Activated naive CD8-positive, alpha-beta T cell treated with anti-CD3 and anti-CD28 coated beads, Interleukin-2, amount 50 U/mL, for 24 hours (primary cell): Measurements from ENCODE around the gene AMBRA1.

ENCODE experiments used
- ATAC-seq: fragments of 150-1000 bp; cut with Tn5 transposase; one replicate; pipeline ENCODE4 v1.10.0; 2021
- DNase-seq: peaks from one replicate; pipeline ENCODE4 v3.0.0; 2021
- H3K27ac Mint-ChIP-seq: one replicate; pipeline ENCODE4 v1.8.0; 2021; ENCODE audit warnings: mild to moderate bottlenecking, mixed read lengths
- H3K27me3 Mint-ChIP-seq: one replicate; pipeline ENCODE4 v1.8.0; 2021; ENCODE audit warnings: mixed read lengths
- H3K36me3 Mint-ChIP-seq: one replicate; pipeline ENCODE4 v1.8.0; 2021; ENCODE audit warnings: low read depth, mixed read lengths
- H3K4me1 Mint-ChIP-seq: one replicate; pipeline ENCODE4 v1.8.0; 2021; ENCODE audit warnings: mixed read lengths
- H3K4me3 Mint-ChIP-seq: one replicate; pipeline ENCODE4 v1.8.0; 2021; ENCODE audit warnings: mild to moderate bottlenecking, moderate library complexity, mixed read lengths
- H3K9me3 Mint-ChIP-seq: one replicate; pipeline ENCODE4 v1.8.0; 2021; ENCODE audit warnings: mixed read lengths

The AMBRA1 gene

GRCh38 chr11:46570790-46571398 lies 22.9 kb downstream of the AMBRA1 start:
- Mint-ChIP-seq H3K4me1 (peaks cover 16% of the 10 kb centered on the region), H3K4me3 (no peak overlapping the region), H3K27me3 (no peaks in the 10 kb centered on the region), H3K27ac (no peak overlapping the region), H3K9me3 (peaks cover 5% of the 10 kb centered on the region), H3K36me3 (peaks cover 8% of the 10 kb centered on the region)
- DNase-seq (no peak), ATAC-seq (no peak)

DNA sequence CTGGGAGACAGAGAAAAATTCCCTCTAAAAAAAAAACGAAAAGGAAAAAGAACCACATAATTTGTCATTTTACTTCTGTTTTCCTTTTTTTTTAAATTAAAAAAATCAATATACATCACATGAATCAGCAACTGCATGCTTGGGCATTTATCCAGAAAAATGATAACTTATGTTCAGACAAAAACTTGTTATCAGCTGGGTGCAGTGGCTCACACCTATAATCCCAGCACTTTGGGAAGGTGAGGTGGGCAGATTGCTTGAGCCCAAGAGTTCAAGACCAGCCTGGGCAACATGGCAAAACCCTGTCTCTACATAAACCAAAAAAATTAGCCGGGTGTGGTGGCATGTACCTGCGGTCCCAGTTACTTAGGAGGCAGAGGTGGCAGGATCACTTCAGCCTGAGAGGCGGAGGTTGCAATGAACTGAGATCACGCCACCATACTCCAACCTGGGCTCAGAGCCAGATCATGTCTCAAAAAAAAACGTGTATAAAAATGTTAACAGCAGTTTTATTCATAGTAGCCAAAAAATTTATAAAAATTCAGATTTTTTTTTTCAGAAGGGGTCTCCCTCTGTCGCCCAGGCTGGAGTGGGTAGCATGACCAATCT lies 28.5 kb downstream of the AMBRA1 start:
- Mint-ChIP-seq H3K27ac (no peak overlapping the region), H3K4me1 (peaks cover 36% of the 10 kb centered on the region), H3K4me3 (no peak overlapping the region), H3K27me3 (no peaks in the 10 kb centered on the region), H3K36me3 (peaks cover 1% of the 10 kb centered on the region), H3K9me3 (no peaks in the 10 kb centered on the region)
- DNase-seq (no peak), ATAC-seq (no peak)

DNA sequence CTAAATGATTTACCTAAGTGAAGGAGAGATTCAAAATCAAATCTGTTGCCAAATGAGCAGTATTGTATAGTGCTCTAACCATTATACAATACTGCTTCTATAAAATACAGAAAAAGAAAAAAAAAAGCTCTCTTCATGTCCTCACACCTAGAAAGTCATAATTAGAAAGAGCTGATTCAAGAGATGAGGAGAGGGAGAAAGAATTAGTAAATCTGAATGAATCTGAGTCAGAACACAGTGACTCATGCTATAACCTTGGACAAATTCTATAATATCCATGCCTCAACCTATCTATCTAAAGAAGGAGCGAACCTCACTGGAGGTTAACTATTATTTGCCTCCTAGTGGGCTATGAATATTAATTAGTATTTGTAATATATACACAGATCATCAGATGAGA lies 29.4 kb downstream of the AMBRA1 start:
- no peak overlapping the region for H3K27ac Mint-ChIP-seq
- peaks cover 44% of the 10 kb centered on the region for H3K4me1 Mint-ChIP-seq
- H3K36me3 Mint-ChIP-seq, result peaks cover 1% of the 10 kb centered on the region
- H3K27me3 Mint-ChIP-seq, result no peaks in the 10 kb centered on the region
- no peak overlapping the region for H3K4me3 Mint-ChIP-seq
- peak; percentile 88 for ATAC-seq
- no peaks in the 10 kb centered on the region for H3K9me3 Mint-ChIP-seq
- no peak for DNase-seq

DNA sequence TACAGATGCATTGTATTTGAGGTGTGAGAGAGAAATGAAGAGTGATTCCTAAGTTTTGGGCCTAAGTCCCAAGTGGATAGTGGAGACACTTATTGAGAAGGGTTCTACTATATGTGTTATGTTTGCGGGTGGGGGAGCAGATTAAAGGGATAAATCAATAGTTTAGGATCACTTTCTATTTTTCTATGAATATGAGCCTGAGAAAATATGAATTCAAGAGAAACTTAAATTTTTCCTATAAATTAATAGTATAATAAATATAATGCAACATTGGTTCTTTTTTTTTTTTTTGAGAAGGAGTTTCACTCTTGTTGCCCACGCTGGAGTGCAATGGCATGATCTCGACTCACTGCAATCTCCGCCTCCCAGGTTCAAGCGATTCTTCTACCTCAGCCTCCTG lies 31.3 kb downstream of the AMBRA1 start:
- Mint-ChIP-seq H3K9me3 (no peaks in the 10 kb centered on the region), H3K4me3 (no peak overlapping the region), H3K36me3 (peaks cover 3% of the 10 kb centered on the region), H3K27me3 (no peaks in the 10 kb centered on the region), H3K4me1 (peaks cover 57% of the 10 kb centered on the region), H3K27ac (no peak overlapping the region)
- DNase-seq (no peak), ATAC-seq (no peak)

DNA sequence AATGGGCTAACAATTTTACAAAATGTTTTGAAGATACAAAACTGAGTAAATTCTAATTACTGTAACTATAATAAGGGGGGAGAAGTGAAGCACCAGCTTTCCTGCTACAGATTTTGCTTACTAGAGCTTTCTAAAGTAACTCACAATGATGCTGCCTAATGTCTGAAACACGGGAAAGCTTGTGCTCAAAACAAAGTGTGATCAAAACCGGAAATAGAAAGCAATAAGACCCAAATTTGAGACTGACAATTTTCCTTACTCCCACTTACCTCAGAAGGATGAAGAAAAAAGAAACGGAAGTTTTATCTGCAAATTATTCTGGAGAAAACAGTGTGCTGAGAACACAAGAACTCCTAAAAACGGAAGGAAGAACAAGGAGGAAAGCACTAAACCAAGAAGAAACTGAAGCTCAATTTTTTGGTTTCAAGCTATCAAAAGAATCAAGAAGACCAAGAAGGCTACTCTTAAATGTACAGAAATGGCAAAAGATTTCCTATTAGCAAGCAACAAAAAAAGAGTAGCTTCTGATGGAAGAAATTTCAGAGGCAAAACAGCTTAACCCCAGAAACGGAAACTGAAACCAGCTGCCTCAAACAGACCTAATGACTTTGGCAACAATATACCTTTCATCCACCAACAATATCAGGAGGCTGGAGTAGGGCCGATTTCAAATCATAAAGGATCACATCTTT lies 33.4 kb downstream of the AMBRA1 start:
- Mint-ChIP-seq H3K27ac (peak overlapping the region; percentile 88), H3K9me3 (no peaks in the 10 kb centered on the region), H3K36me3 (peaks cover 3% of the 10 kb centered on the region), H3K27me3 (no peaks in the 10 kb centered on the region), H3K4me3 (peak overlapping the region; percentile 78), H3K4me1 (peaks cover 70% of the 10 kb centered on the region)
- ATAC-seq (peak; percentile 60), DNase-seq (no peak)

DNA sequence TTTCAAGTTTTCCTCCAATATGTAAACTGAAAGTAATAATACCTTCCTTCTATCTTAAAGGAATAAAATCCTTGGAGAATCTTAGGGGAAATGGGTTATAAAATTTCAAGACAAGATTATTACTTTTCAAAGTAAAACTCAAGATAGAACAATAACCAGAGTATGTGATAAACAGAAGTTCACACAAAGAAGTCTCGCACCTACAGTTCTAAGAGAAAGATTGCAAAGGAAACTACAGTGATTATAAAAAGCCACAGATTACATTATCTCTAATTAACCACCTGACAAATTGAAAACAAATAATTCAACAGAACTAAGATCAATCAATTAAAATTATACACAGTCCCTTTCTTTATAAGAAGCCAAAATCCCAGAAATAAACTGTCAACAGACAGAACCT lies 34.0 kb downstream of the AMBRA1 start:
- H3K4me1 Mint-ChIP-seq, result peaks cover 74% of the 10 kb centered on the region
- no peaks in the 10 kb centered on the region for H3K27me3 Mint-ChIP-seq
- H3K9me3 Mint-ChIP-seq, result no peaks in the 10 kb centered on the region
- peaks cover 3% of the 10 kb centered on the region for H3K36me3 Mint-ChIP-seq
- no peak for ATAC-seq
- H3K4me3 Mint-ChIP-seq, result peak overlapping the region; percentile 78
- peak overlapping the region; percentile 88 for H3K27ac Mint-ChIP-seq
- no peak for DNase-seq

GRCh38 chr11:46557684-46558151 lies 36.1 kb downstream of the AMBRA1 start:
- Mint-ChIP-seq H3K27me3 (no peaks in the 10 kb centered on the region), H3K27ac (no peak overlapping the region), H3K4me3 (no peak overlapping the region), H3K36me3 (peaks cover 4% of the 10 kb centered on the region), H3K9me3 (no peaks in the 10 kb centered on the region), H3K4me1 (peaks cover 74% of the 10 kb centered on the region)
- no peak for ATAC-seq
- no peak for DNase-seq

DNA sequence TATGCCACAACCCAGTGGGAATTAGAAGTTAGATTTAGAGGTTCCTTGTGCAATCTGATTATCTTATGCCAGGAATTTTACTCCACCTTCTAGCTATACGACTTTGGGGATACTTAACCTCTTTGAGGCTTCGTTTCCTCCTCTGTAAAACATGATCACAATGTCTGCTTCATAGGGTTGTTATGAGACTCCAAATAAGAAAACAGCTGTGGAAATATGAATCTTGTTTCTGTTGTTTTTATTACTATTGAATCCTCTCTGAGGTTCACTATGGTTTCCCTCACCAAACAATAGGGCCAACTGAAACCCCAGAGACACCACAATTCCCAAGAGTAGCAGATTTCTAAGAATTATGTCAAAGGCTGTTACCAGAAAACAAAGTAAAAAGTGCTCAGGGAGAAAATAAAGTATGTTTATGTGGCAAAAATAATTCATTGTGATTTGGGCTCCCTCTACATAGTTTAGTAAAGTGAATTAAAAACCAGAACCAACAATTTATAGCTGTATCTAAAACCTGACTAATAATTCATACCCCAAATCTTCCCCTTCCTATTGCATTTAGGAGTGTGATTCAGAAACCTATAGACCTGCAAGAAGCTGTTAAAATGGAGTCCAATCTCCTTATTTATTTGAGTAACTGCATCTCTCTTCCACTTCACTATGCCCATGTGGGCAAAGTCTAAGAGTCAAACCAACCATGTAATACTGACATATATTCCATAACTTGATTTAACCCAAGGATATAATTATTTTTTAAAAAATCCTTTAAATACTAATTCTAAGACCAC lies 38.4 kb downstream of the AMBRA1 start:
- no peaks in the 10 kb centered on the region for H3K27me3 Mint-ChIP-seq
- H3K4me1 Mint-ChIP-seq, result peaks cover 55% of the 10 kb centered on the region
- no peak for DNase-seq
- peaks cover 3% of the 10 kb centered on the region for H3K36me3 Mint-ChIP-seq
- peak overlapping the region; percentile 1 for H3K27ac Mint-ChIP-seq
- H3K9me3 Mint-ChIP-seq, result no peaks in the 10 kb centered on the region
- H3K4me3 Mint-ChIP-seq, result no peak overlapping the region
- ATAC-seq, result peak; percentile 28

- no peak overlapping the region for H3K27ac Mint-ChIP-seq
- no peak overlapping the region for H3K4me3 Mint-ChIP-seq
- peaks cover 45% of the 10 kb centered on the region for H3K4me1 Mint-ChIP-seq
- H3K27me3 Mint-ChIP-seq, result no peaks in the 10 kb centered on the region
- H3K9me3 Mint-ChIP-seq, result no peaks in the 10 kb centered on the region
- ATAC-seq, result no peak
- DNase-seq, result no peak
- H3K36me3 Mint-ChIP-seq, result peaks cover 3% of the 10 kb centered on the region
Observed at GRCh38 chr11:46554213-46555147, 39.3 kb downstream of the AMBRA1 start.

DNA sequence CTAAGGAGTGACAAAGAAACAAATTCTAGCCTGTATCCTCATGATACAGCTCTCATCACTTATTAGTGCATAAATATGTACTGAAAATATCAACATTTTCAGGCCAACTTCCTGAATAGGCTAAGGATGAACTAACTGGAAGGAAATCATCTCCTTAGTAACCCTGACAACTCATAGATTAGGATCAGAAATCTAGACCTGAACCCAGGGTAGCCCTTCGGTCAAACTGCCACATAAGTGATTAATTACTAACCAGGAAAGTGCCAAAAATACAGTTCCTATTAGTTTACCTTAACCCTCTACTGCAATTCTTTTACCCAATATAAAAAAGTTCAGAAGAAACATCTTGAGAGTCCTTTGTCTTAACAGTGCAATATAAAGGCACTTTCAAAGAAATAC lies 40.0 kb downstream of the AMBRA1 start:
- no peaks in the 10 kb centered on the region for H3K27me3 Mint-ChIP-seq
- H3K36me3 Mint-ChIP-seq, result peaks cover 3% of the 10 kb centered on the region
- ATAC-seq, result no peak
- no peak overlapping the region for H3K27ac Mint-ChIP-seq
- no peak overlapping the region for H3K4me3 Mint-ChIP-seq
- no peaks in the 10 kb centered on the region for H3K9me3 Mint-ChIP-seq
- H3K4me1 Mint-ChIP-seq, result peaks cover 41% of the 10 kb centered on the region
- no peak for DNase-seq

DNA sequence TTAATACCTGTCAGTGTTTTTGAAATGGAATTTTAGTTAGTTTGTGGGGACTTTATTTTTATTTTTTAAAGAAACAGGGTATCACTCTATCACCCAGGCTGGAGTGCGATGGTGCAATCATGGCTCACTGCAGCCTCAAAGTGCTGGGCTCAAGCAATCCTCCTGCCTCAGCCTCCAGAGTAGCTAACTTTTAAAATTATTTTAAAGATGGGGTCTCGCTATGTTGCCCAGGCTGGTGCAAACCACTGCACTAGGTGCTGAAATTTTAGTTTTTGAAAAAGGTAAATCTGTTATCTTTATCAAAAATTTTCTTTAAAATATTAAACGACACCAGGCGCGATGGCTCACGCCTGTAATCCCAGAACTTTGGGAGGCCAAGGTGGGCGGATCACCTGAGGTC lies 42.6 kb downstream of the AMBRA1 start:
- H3K27ac Mint-ChIP-seq, result no peak overlapping the region
- no peaks in the 10 kb centered on the region for H3K27me3 Mint-ChIP-seq
- no peak overlapping the region for H3K4me3 Mint-ChIP-seq
- ATAC-seq (no peak), DNase-seq (no peak)
- peaks cover 10% of the 10 kb centered on the region for H3K36me3 Mint-ChIP-seq
- H3K9me3 Mint-ChIP-seq, result no peaks in the 10 kb centered on the region
- peaks cover 27% of the 10 kb centered on the region for H3K4me1 Mint-ChIP-seq

DNA sequence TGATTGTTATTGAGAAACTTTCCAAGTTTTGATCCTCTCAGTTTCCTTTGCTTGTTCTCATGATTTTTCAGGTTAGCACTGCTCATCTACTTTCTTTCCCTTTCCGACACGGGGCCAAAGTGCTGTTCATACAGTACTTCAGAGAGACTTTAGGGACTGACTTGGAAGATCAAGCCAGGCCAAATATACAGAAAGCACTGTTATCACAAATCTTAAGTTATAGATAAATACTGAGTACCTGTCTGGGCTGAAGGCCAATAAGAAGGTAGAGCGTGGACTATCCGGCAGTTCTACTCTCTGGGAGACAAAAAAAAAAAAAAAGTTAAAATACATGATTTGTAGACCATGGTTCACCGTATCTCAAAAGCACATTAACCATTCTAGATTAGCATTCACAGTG lies 46.2 kb downstream of the AMBRA1 start:
- Mint-ChIP-seq H3K4me3 (no peak overlapping the region), H3K27me3 (no peaks in the 10 kb centered on the region), H3K36me3 (peaks cover 22% of the 10 kb centered on the region), H3K4me1 (no peaks in the 10 kb centered on the region), H3K9me3 (no peaks in the 10 kb centered on the region), H3K27ac (no peak overlapping the region)
- ATAC-seq (no peak), DNase-seq (no peak)

DNA sequence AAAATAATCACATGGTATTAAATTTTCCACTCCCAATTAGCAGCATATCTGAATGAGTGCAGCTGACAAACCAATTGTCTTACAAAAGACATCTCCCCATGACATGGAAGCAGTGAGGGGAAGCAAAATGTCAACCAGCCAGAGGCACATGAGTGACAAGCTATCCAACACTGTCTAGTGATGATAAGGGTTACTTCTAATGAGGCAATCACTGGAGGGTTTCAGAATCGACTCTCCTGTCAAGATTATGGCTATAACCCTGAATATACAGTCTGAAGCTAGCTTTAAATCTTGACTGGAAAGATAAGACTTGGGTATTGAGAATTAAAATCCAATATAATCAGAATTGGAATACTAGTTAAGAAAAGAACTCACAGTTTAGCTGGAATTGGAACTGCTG lies 50.3 kb downstream of the AMBRA1 start:
- H3K9me3 Mint-ChIP-seq, result no peaks in the 10 kb centered on the region
- DNase-seq (no peak), ATAC-seq (no peak)
- no peak overlapping the region for H3K4me3 Mint-ChIP-seq
- H3K27ac Mint-ChIP-seq, result no peak overlapping the region
- H3K4me1 Mint-ChIP-seq, result no peaks in the 10 kb centered on the region
- peaks cover 33% of the 10 kb centered on the region for H3K36me3 Mint-ChIP-seq
- H3K27me3 Mint-ChIP-seq, result no peaks in the 10 kb centered on the region
